Pancreas (tissue), 10 donors: Measurements from ENCODE around the gene ZNF423. TPM values are rescaled to one million over a fixed set of nuclear protein-coding genes. Genes with fewer than 3 reads are reported as not detected.

Source experiments
- ATAC-seq, 4 donors: fragments of 200-7000 bp; cut with Tn5 transposase; one replicate each; pipeline versions ENCODE4 v1.8.0 to v1.9.1; 2020; ENCODE audit warnings: mild to moderate bottlenecking in 4 of 4, moderate library complexity in 4 of 4
- DNase-seq, 6 donors: peaks; one replicate each; pipeline ENCODE4 v3.0.0-alpha.2; 2020
- FAIRE-seq: peaks from 2 replicates; lab custom pipeline; 2012; peaks lifted over from hg19 to GRCh38; lab: Jason Lieb, UNC
- H3K27ac ChIP-seq, 4 donors: fragments of 200-600 bp; sonication (generic); 1 replicate in 3 of 4; 2 replicates in 1 of 4; pipeline versions ENCODE4 v1.5.0 to v1.8.0; 2020
- H3K27me3 ChIP-seq, 4 donors: fragments of 200-600 bp; one replicate each; pipeline ENCODE4 v1.8.0; 2021
- H3K36me3 ChIP-seq, 3 donors: fragments of 200-600 bp; sonication (generic) in 1 of 3; one replicate each; pipeline versions ENCODE4 v1.5.0 to v1.8.0; 2020 to 2021
- H3K4me1 ChIP-seq, 3 donors: fragments of 200-600 bp; one replicate each; pipeline ENCODE4 v1.8.0; 2021
- H3K4me3 ChIP-seq, 4 donors: fragments of 200-600 bp; sonication (generic) in 2 of 4; one replicate each; pipeline versions ENCODE4 v1.5.0 to v1.8.0; 2020 to 2021
- H3K9me3 ChIP-seq, 4 donors: fragments of 200-600 bp; one replicate each; pipeline ENCODE4 v1.8.0; 2021
- CTCF ChIP-seq, 4 donors: fragments of 200-600 bp; sonication (generic) in 3 of 4; IDR thresholded peaks; one replicate each; pipeline versions ENCODE4 v1.5.0 to v1.8.0; 2021; ENCODE audit warnings: antibody characterized with exemption in 4 of 4
- whole genome bisulfite sequencing, 2 donors: extraction: QIAGEN DNeasy Blood & Tissue Kit; methylation state at CpG; one replicate each; pipeline ENCODE4 v1.1.7; 2013; 5-methylcytosine and 5-hydroxymethylcytosine counted together
- intact Hi-C, 3 donors: fragments of 100-400 bp; cut with DNase I; formaldehyde crosslinking; loops; one replicate each; pipeline versions ENCODE4 v1.11.1 to v1.14.2; 2022
- polyA plus RNA-seq, 2 donors: library from polyadenylated mRNA; stranded (reverse); fragments of 200-250 nt; gene quantifications; one replicate each; pipeline ENCODE4 v1.2.3, GENCODE V29; 2013
- total RNA-seq, 6 donors: library from RNA; stranded (reverse); fragmentation: NEBNext Ultra II Directional in 4 of 6; extraction: Animal tissue kit (Norgen Biotek cat#: 25700) in 4 of 6; gene quantifications; one replicate each; pipeline versions ENCODE4 v1.2.1 to v1.2.4, GENCODE V29; 2021 to 2023
- donor health status: healthy with polysubstance abuse.
- donor health status: DM: no; HTN: no; CAD: no; lungs with moderate emphysema.
- donor health status: DM: no; HTN: no; CAD: no.
- donor health status: control.
- donor health status: control.
- donor health status: Bipolar disorder and iron deficiency.
- donor health status: DM: yes; HTN: yes; CAD: no.
- donor health status: DM: no; HTN: no; CAD: no.
- donor health status: DM: no; HTN: no; CAD: no.
- donor health status: DM: yes; HTN: yes; CAD: no.

Gene ZNF423
- total and polyA plus RNA-seq, 8 donors: 0.61 to 5.1 (median 3.0) TPM

- WGBS, 2 donors: 90 to 91% methylated on average over 8 of the region's 8 CpGs
- Histone ChIP-seq H3K4me3 (no peak overlapping the region), H3K27me3 (no peaks in the 10 kb centered on the region), H3K36me3 (no peaks in the 10 kb centered on the region), H3K9me3 (no peaks in the 10 kb centered on the region), H3K27ac (no peak overlapping the region), H3K4me1 (peaks cover 0 to 2% (median 0%) of the 10 kb centered on the region in 3 donors)
- intact Hi-C loops: no loop called here
- DNase-seq (no peak), ATAC-seq (no peak), FAIRE-seq (no peak)
- TF ChIP-seq CTCF (IDR thresholded peaks at IDR 0.05): no peak
Measured at GRCh38 chr16:49816875-49817274, 39.0 kb downstream of the ZNF423 start.

GRCh38 chr16:49811644-49812334, 44.1 kb downstream of the ZNF423 start:
- H3K27me3 ChIP-seq: no peaks in the 10 kb centered on the region
- no peak for FAIRE-seq
- peak; percentile 53 to 84 (median 74) for DNase-seq
- WGBS, 2 donors: 35 to 38% methylated on average over 13 of the region's 13 CpGs
- intact Hi-C loops: no loop called here
- H3K4me3 ChIP-seq: no peak overlapping the region
- no peak overlapping the region for H3K27ac ChIP-seq
- H3K36me3 ChIP-seq: no peaks in the 10 kb centered on the region
- H3K9me3 ChIP-seq: no peaks in the 10 kb centered on the region
- ATAC-seq: peak; percentile 88 to 97 (median 94)
- no peak for TF ChIP-seq CTCF (IDR thresholded peaks at IDR 0.05)
- H3K4me1 ChIP-seq: peaks cover 0 to 3% (median 0%) of the 10 kb centered on the region in 3 donors

- H3K9me3 ChIP-seq: no peaks in the 10 kb centered on the region
- intact Hi-C loops: no loop called here
- FAIRE-seq (no peak), ATAC-seq (no peak), DNase-seq (no peak)
- TF ChIP-seq CTCF (IDR thresholded peaks at IDR 0.05): no peak
- 77 to 84% methylated on average over 9 of the region's 9 CpGs for WGBS, 2 donors
- no peaks in the 10 kb centered on the region for H3K36me3 ChIP-seq
- peaks cover 0 to 3% (median 0%) of the 10 kb centered on the region in 3 donors for H3K4me1 ChIP-seq
- no peak overlapping the region for H3K27ac ChIP-seq
- H3K4me3 ChIP-seq: no peak overlapping the region
- no peaks in the 10 kb centered on the region for H3K27me3 ChIP-seq
Measured at GRCh38 chr16:49810831-49811230, 45.1 kb downstream of the ZNF423 start.

GRCh38 chr16:49809561-49809960, 46.4 kb downstream of the ZNF423 start:
- Histone ChIP-seq H3K4me1 (peaks cover 0 to 3% (median 0%) of the 10 kb centered on the region in 3 donors), H3K27ac (no peak overlapping the region), H3K9me3 (no peaks in the 10 kb centered on the region), H3K36me3 (no peaks in the 10 kb centered on the region), H3K4me3 (no peak overlapping the region), H3K27me3 (no peaks in the 10 kb centered on the region)
- intact Hi-C loops: loop anchor here in 1 of 3 donors (5.0 kb wide), 1 partner anchor 138 kb away; no protein-coding TSS in a partner anchor
- DNase-seq (no peak), FAIRE-seq (no peak), ATAC-seq (no peak)
- TF ChIP-seq CTCF (IDR thresholded peaks at IDR 0.05): no peak
- 84 to 91% methylated on average over 8 of the region's 8 CpGs for WGBS, 2 donors

DNA sequence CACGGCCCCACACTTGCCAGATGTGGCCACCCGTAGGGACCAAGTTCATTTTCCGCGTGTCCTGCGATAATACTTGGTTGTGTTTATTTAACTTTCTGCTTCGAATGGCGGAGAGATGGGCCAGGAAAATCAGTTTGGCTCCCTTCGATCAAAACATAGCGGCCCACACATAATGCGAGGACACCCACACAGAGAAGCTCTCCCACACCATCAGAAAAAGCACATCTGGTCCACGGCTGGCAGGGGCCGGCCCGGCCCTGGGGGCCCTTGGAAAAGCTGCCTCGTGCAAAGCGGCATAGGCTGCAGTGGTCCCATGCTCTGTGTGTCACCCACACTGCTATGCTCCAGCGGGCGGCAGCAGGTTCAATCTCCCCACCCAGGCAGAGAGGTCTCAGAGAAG, 46.9 kb downstream of the ZNF423 start:
- no peak overlapping the region for H3K27ac ChIP-seq
- intact Hi-C loops: loop anchor here in 1 of 3 donors (5.0 kb wide), 1 partner anchor 138 kb away; no protein-coding TSS in a partner anchor
- FAIRE-seq (no peak), ATAC-seq (no peak), DNase-seq (no peak)
- WGBS, 2 donors: 84% methylated on average over 17 of the region's 17 CpGs
- no peaks in the 10 kb centered on the region for H3K9me3 ChIP-seq
- no peaks in the 10 kb centered on the region for H3K27me3 ChIP-seq
- TF ChIP-seq CTCF (IDR thresholded peaks at IDR 0.05): no peak
- no peak overlapping the region for H3K4me3 ChIP-seq
- H3K4me1 ChIP-seq: peaks cover 0 to 3% (median 0%) of the 10 kb centered on the region in 3 donors
- H3K36me3 ChIP-seq: no peaks in the 10 kb centered on the region
